Non-pigmented ciliary epithelial cell (primary cell): ENCODE measurements around the gene EPHA10.
"Not testable (repeated sequence)": the region's sequence is repeated elsewhere in the genome, so short reads cannot be mapped to it uniquely, and the experiment has no call there.

Experiments used
- DNase-seq: peaks from one replicate; pipeline ENCODE4 v3.0.0-alpha.2; 2010; ENCODE audit warnings: low read depth

EPHA10 gene

DNA sequence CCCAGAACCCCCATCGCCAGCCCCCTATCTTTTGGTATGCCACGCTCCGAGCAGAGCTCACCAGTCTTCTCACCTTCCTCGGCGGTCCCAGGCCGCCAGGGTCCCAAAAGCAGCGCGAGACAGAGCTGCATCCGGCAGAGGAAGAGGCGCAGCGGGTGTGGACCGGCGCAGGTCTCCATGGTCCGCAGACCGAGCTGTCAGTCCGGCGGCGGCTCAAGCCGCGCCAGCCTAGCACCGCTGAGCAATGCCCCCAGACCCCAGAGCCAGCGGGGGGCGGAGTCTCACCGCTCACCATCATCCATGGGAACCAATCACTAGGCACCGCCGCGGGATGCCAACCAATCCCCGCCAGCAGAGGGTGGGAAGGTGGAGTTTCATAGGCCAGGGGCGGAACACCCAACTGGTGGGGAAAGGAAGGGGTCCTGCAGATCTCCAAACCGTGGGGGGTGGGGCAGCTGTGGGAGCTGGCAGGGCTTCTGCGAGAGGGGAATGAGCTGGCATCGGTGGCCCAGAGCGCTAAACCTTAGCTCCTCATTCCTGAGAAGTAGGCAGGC lies at the start of gene EPHA10:
TSS of gene EPHA10 (minus strand) at position 233 of the 554 bp plus-strand sequence. CDS start at position 179, 54 bp downstream.
- no peak for DNase-seq

DNA sequence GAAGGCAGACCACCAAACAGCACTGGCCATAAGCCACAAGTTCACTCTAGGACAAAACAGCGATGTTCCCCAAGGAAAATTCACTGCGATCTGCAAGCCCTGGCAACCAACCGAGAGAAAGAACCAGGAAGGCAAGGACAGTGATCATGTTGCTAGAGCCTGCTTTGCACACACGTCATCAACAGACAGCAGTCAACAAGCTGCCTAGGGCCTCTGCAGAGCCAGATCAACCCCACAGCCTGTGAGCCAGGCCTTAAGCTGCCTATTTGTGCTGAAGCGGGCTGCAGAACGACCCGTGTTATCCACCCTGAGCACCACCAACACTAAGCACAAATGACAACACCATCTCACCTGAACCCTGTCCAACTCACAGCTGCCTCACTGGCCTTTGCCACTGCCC lies 49.3 kb upstream of the EPHA10 start:
- DNase-seq: no peak

DNA sequence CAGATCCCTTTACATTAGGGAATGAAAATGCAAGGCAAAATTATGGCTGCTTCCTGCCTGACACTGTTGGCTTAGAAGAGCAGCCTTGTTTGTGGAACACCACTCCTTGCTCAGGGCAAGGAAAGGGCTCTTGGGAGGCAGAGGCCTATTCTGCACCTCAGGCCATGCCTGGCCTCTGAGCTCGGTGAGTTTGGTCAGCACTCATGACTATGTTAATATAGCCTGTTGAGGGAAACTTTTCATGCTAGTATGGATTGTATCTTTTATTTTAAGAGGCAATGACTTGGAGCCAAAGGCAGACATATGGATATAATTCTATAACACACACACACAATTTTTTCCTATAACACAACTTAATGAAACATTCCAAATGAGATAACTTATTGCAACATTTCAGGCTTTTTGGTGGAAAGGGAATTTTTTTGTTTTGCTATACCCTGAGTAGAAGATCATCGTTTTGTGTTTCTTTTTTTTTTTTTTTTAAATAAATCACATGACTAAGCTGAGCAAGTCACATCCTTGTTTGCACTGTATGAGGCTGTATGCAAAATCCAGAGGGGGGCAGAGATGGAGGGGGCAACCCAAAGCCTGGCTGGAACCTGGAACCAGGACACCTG lies 48.7 kb upstream of the EPHA10 start:
- DNase-seq: no peak

DNA sequence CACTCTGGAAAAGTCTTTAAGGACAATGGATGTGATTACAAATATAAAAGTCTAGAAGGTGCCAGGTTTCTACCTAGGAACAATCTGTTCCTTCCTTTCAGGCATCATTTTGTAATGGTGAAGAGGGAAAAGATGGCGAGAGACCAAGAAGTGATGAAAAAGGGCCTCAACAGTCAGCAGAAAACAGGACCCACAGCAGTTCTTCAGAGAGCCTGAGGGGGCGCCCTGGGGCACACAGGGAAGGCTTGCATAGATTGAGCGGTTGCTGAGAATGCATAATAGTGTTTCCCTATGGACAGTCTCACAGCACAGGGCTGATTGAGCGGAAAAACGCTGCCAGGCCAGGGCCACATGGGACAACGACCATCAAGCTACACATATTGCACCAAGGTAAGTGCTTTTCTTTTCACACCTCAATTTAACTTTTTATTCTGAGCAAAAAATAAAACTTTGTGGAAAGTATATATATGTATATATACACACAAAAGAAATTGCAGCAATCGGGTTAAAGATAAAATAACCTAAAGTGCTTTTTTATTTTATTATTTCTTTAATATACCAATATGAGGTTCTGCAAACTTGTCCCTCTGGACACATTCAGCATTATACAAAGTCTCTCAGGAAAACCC lies 46.2 kb upstream of the EPHA10 start:
- no peak for DNase-seq

DNA sequence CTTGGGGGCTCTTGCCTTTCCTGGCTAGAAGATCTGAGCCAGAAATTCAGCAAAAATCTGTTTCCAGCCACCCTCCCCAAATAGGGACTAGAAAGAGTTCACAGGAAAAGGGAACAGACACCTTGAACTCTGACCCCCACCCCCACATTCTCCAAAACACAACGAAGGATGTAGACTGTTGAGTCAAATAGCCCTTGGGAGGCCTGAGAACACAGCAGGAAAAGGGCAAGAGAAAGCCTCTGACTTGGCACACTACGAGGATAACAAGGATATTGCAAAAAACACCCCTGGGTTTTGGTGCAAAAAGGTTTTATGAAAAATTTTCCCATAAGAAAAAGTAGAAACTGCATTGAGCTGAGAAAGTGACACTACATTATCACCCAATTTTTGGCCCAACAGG lies 45.0 kb upstream of the EPHA10 start:
- DNase-seq: no peak

DNA sequence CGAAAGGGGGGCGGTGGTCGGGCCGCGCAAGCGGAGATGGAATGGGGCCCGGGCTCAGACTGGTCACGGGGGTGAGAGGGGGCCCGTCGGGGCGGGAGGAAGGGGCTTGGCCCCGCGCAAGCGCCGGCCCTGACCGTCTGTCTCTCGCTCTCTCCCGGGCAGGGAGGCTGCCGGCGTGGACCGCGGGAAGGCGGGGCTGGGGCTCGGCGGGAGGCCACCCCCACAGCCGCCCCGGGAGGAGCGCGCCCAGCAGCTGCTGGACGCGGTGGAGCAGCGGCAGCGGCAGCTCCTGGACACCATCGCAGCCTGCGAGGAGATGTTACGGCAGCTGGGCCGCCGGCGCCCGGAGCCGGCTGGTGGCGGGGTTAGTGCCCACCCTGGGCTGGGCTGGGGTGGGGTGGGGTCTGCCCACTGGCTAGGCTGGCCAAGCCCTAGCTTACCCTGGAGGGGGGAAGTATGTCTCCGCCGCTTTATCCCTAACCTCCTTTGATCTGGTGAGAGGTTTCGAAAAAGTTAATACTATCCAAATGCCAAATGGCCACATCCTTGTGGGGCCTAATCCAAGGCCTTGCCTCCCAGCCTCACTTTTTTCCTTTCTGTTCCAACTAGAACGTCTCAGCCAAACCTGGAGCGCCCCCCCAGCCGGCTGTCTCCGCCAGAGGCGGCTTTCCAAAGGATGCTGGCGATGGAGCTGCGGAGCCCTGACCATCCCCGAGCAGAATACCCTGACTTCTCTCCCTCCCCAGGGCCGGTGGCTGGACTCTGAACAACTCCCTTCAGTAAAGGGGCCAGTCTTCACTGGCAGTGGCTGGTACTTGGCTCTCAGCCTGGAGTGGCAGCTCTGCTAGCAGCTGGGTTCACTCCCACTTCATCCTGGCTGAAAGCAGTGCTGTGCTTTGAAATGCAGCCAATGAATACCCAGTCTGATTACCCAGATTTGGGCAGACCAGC lies 43.7 kb upstream of the EPHA10 start:
- no peak for DNase-seq

DNA sequence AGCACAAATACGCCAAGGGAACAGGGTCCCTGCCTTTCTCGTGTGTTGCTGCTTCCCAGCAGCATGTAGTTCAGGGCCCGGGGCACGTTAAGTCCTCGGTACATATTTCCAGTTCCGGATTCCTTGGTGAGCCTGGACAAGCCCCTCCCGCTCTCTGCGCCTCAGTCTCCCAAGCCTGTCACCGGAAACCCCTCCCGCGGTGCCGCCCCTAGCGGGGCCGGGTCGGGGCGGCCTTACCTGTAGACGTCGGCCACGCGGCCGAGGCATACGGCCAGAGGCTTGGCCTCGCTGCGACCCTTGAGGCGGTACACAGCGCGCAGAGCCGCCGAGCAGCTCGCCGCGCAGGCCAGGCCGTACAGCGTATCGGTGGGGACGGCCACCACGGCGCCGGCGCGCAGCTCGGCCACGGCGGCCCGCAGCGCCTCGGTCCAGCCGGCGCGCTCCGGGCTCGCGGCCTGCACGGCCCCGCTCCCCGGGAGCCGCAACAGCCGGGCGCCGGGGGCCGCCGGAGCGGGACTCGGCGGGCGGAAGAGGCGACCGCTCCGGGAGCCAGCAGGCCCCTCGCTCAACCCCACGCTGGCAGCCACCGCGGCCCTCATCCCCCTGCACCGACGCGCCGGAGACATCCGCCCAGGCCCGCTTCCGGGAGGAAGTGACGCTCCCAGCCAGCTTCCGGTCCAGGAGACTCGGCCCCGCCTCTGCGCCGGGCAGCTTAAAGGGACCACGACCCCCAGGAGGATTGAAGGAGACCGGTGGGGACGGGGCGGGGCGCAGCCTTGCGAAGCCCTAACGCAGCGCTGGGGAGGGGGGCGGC lies 42.8 kb upstream of the EPHA10 start, which contains the start of the genes C1orf122 and YRDC:
TSS of gene C1orf122 (plus strand) at position 236 of the 814 bp plus-strand sequence. CDS start 615 bp downstream, outside the sequence.
TSS of gene YRDC (minus strand) at position 654 of the 814 bp plus-strand sequence. CDS start at position 626, 28 bp downstream.
- peak; percentile 53 for DNase-seq

DNA sequence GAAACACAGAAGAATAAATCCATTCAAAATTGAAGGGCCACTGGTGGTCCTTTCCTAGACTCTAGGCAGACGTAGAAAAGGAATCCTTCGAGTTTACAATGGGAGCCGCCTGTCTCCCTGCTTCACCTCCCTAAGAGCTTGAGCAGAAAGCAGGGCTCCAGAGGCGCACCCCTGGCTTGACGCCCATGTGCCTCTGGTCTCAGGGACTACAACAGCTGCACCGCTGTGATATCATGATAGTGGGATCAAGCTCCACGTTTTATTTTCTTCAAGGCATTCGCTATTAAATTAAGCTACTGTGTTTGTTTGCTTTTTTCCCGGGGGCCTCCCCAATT lies 42.3 kb upstream of the EPHA10 start:
- DNase-seq: no peak

DNA sequence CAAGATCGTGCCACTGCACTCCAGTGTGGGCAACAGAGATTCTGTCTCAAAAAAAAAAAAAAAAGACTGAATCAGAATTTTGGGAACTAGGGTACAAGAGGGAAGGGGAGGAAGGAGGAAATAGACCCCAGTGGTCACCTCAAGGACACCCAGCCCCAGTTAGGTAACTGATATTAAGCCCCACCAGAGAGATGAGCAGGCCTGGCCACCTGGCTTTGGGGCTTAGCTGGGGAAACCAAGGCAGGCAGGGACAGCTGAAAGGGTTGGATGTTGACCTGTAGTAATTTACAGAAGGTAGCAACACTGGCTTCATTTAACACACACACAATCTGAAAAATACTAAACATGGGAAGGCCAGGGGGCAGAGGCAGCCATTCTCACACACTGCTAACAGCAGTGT lies 37.5 kb upstream of the EPHA10 start:
- no peak for DNase-seq

DNA sequence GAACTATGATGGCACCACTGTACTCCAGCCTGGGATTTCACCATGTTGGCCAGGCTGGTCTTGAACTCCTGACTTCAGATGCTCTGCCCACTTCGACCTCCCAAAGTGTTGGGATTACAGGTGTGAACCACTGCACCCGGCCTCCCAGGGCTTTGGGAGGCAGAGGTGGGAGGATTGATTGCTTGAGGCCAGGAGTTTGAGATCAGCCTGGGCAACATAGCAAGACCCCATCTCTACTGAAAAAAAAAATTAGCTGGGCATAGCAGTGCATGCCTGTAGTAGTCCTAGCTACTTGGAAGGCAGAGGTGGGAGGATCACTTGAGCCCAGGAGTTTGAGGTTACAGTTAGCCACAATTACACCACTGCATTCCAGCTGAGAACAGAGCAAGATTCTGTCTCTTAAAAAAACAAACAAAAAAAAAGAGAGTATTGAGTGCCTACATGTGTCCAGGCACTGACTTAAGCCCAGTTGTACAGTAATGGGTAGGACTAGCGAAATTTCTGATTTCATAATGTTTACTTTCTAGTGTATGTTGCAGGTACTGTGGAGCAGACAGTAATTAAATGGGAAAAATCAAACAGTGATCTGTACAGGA lies 32.9 kb upstream of the EPHA10 start:
- peak; percentile 65 for DNase-seq

DNA sequence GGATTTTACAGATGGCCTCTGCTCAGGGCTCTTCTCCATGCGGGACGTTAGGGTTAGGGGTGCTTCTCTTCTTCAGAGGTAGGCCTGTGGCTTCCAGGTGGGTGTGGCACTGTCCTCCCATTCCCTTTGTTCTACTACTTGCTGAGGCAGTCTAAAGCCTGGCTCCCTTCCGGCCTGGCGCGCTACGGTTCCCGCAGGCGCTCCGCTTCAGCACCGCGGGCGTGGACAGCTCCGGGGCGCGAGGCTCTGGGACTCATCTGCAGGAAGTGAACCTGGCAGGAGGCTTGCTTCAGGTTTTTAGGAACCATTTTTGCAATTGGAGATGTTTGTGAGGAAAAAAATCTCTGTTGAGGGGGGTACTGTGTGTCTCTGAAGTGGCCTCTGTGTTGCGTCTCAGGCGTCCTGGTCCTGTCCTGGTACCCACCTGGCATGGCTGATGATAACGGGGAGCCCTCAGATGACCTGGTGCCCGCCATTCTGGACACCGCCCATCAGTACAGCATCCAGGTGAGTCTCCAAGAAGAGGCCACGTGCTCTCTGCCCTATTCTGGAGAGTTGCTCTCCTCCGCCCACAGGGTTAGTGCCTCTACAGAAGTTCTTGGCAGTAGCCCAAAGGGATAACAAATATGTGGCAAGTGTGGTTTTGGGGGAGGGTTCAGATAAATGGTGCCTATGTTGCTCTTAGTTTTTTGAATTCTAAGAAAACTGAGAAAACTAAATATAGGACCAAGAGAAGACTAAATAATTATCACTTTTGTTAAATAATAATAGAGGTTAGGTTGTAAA lies 30.6 kb upstream of the EPHA10 start:
- no peak for DNase-seq

DNA sequence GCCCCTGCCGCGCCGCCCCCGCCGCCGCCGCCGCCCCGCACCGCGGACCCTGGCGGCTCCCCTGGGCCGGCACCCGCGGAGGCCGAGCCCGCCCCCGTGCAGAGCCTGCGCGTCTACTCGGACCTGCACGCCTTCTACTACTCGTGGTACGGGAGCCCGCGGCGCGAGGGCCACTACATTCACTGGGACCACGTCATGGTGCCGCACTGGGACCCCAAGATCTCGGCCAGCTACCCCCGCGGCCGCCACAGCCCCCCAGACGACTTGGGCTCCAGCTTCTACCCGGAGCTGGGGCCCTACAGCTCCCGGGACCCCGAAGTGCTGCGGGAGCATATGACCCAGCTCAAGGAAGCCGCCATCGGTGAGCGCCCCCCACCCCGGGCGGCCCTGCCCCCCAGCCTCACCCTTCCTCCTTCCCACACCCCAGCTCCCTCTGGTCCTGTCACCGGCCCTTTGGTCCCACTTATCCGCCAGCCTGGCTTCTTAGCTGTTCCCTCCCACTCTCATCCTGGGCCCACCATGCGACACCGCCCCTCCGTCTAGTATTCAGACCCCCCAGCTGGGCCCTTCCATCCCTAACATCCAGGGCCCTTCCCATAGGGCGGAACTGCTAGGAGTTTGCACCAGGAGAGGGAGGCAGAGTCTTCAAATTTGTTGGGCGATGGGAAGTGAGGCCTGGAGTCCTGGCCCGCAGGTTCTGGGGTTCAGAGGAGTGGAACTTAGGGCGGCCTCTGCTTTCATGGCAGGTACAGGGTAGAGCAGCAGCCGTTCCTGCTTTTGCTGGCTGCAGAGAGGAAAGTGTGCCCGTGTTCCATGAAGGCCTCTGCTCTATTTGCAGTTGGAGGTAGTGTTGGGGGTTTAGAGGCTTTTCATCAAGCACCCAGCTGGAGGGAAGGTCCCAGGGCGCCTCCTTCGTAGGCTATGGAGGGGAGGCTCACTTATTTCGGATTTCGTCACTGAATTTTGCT lies 29.7 kb upstream of the EPHA10 start:
- DNase-seq: no peak

DNA sequence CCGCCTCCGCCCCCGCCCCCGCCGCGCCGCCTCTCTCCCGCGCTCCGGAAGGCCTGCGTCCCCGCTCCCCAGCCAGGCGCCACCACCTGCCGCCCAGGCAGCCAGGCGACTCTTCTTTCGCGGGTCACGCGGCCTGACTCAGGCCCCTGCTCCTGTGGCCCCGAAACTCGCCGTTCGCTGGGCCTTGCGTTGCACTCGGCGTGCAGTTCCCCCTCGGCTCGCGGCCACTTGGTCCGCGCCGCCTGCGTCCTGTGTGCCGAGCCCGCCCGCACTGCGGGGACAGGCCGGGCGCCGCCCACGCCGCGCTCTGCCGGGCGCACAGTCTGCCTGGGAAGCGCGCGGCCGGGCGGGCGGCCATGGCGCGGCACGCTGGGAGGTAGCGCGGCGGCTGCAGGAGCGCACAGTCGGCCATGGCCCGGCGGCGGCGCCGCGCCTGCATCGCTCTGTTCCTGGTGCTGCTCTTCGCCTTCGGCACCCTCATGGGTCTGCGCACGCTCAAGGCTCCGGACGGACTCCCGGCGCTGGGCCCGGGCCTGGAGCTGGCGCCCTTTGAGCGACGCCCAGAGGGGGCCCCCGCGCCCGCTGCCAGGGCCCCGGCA lies 29.0 kb upstream of the EPHA10 start, which contains the start of gene MANEAL:
TSS of gene MANEAL (plus strand) at position 75 of the 599 bp plus-strand sequence. CDS start at position 411, 336 bp downstream.
- no peak for DNase-seq

DNA sequence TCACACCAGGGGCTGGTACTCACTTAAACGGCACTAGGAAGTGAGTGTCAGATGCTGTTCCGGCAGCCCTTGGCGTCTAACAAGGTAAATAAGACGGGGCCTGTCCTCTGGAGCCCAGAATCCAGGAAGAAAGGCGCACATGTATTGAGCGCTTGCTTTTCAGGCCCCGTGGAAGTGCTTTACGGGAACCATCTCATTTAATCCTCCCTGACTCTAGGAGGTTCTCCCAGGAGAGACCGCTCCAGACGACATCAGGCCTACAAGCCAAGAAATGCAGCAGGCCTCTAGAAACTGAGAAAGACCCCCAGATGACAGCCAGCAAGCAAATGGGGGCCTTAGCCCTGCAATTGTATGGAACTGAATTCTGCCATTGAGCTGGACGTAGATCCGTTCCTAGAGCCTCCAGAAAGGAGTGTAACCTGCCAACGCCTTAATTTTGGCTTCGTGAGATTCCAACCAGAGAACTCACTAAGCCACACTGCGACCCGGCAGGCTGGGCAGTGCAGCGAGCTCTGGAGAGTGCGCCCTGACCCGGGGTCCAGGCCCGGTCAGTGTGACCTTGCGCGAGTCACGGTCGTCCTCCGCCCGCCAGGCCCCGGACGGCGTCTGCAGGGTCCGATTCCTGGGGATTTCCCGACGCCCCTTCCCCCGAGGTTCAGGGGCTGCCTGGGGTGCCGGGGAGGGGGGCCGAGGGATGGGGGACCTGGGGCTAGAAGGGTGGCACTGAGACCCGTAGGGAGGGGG lies 28.2 kb upstream of the EPHA10 start:
- DNase-seq: no peak

DNA sequence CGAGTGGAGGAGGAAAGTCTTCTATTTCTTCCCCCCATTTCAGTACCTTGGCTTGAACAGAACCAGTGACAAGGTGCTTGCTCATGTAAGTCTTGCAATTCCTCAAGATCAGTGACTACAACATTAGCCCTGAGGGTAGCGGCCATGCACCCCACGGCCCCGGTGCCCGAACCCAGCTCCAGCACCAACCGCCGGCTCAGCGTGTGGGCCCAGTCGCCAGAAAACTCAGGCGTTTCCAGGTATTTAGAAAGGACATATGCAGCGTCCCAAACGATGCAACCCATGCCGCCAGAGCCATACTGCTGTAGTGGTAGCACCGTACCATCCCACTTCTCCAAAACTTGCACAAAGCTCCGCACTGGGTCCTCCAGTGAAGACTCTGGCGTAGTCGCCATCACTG lies 17.6 kb upstream of the EPHA10 start:
- DNase-seq: no peak

DNA sequence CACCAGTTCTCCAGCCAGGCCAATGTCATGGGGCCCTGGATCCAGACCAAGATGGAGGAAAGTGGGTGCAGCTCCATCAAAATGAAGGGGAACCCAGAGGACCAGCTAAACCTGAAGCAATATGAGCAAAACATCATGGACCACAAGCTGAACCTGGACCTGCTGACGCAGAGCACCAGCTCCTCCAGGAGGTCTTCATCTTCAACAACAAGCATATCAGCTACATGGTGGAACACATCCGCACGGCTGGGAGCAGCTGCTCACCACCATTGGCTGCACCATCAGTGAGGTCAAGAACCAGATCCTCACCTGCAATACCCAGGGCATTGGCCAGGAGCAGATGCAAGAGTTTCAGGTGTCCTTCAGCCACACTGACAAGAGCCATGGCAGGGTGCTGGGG lies 13.7 kb upstream of the EPHA10 start:
- no peak for DNase-seq

DNA sequence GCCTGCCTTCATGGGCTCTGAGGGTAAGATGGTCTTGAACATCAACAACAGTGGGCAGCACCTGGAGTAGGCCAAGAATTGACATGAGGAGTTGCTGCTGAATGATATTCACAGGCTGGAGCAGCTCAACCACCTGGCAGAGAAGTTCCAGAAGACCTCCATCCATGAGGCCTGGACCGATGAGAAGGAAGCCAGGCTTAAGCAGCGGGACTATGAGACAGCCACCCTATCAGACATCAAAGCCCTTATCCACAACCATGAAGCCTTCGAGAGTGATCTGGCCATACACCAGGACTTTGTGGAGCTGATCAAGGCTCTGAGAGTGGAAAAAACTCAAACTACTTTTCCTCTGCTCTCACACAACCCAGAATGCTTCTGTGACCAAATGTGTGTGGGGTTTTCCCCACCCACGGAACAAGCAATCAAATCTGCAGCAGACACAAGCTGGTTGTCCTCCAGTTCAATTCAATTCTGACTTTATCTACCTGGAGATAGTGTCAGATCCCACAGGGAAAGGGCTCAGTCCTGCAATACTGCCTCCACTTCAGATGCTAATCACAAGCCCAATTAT lies 12.1 kb upstream of the EPHA10 start:
- DNase-seq: no peak

DNA sequence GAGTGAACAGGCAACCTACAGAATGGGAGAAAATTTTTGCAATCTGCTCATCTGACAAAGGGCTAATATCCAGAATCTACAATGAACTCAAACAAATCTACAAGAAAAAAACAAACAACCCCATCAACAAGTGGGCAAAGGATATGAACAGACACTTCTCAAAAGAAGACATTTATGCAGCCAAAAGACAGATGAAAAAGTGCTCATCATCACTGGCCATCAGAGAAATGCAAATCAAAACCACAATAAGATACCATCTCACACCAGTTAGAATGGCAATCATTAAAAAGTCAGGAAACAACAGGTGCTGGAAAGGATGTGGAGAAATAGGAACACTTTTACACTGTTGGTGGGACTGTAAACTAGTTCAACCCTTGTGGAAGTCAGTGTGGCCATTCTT lies 6.5 kb upstream of the EPHA10 start:
- DNase-seq: not testable (repeated sequence)
